Uterus (tissue), 2 donors: ENCODE results near the gene DNAH10.

ENCODE experiments used
- POLR2A ChIP-seq, 2 donors: fragments of 450-650 bp; IDR thresholded peaks; one replicate each; pipeline ENCODE4 v1.6.1; 2016; ENCODE audit warnings: antibody characterized with exemption in 2 of 2, mild to moderate bottlenecking in 1 of 2, moderate library complexity in 1 of 2
- TF ChIP-seq, protein P1 (sequence below), 4 experiments: fragments of 200-600 bp in 2 of 4; fragments of 450-650 bp in 2 of 4; sonication (generic) in 2 of 4; IDR thresholded peaks; one replicate each; pipeline ENCODE4 v1.5.1; 2016 to 2019; ENCODE audit warnings: antibody characterized with exemption in 4 of 4, mild to moderate bottlenecking in 2 of 4, moderate library complexity in 1 of 4

- no peak for TF ChIP-seq POLR2A (IDR thresholded peaks at IDR 0.05)
- TF ChIP-seq, protein P1, sequence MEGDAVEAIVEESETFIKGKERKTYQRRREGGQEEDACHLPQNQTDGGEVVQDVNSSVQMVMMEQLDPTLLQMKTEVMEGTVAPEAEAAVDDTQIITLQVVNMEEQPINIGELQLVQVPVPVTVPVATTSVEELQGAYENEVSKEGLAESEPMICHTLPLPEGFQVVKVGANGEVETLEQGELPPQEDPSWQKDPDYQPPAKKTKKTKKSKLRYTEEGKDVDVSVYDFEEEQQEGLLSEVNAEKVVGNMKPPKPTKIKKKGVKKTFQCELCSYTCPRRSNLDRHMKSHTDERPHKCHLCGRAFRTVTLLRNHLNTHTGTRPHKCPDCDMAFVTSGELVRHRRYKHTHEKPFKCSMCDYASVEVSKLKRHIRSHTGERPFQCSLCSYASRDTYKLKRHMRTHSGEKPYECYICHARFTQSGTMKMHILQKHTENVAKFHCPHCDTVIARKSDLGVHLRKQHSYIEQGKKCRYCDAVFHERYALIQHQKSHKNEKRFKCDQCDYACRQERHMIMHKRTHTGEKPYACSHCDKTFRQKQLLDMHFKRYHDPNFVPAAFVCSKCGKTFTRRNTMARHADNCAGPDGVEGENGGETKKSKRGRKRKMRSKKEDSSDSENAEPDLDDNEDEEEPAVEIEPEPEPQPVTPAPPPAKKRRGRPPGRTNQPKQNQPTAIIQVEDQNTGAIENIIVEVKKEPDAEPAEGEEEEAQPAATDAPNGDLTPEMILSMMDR (IDR thresholded peaks at IDR 0.05): no peak
These were observed 27.8 kb upstream of the DNAH10 start for GRCh38 chr12:123734268-123734667.
